GM12865 (cell line): Measurements from ENCODE around the gene ADAMTS6.

Experiments
- DNase-seq: peaks from one replicate; pipeline ENCODE4 v3.0.0; 2010; ENCODE audit warnings: low read depth
- H3K4me3 ChIP-seq: 2 replicates; pipeline ENCODE4 v1.5.1; 2011; ENCODE audit warnings: mild to moderate bottlenecking, low read depth, low read length, control low read depth
- CTCF ChIP-seq: IDR thresholded peaks from 2 replicates; pipeline ENCODE4 v1.5.1; 2011; ENCODE audit warnings: low read length, control low read depth, low read depth, inconsistent platforms; ENCODE audit not compliant: insufficient read depth; ENCODE audit errors: missing control alignments

Gene ADAMTS6

GRCh38 chr5:65120371-65120967 lies 361.3 kb downstream of the ADAMTS6 start:
- no peak for DNase-seq
- TF ChIP-seq CTCF: no peak
- H3K4me3 ChIP-seq: no peak overlapping the region

- no peak for DNase-seq
- TF ChIP-seq CTCF: no peak
- no peak overlapping the region for H3K4me3 ChIP-seq
Measured at GRCh38 chr5:65117525-65117924, 364.2 kb downstream of the ADAMTS6 start.

- no peak for TF ChIP-seq CTCF
- H3K4me3 ChIP-seq: no peak overlapping the region
- DNase-seq: no peak
Measured at GRCh38 chr5:65113771-65114170, 367.9 kb downstream of the ADAMTS6 start.

- no peak for TF ChIP-seq CTCF
- no peak for DNase-seq
- no peak overlapping the region for H3K4me3 ChIP-seq
Measured at GRCh38 chr5:65111961-65112658, 369.6 kb downstream of the ADAMTS6 start.

- no peak for TF ChIP-seq CTCF
- no peak overlapping the region for H3K4me3 ChIP-seq
- no peak for DNase-seq
Measured at GRCh38 chr5:65108786-65109743, 372.7 kb downstream of the ADAMTS6 start.

- H3K4me3 ChIP-seq: no peak overlapping the region
- no peak for TF ChIP-seq CTCF
- peak; percentile 57 for DNase-seq
Measured at GRCh38 chr5:65105301-65105700, 376.4 kb downstream of the ADAMTS6 start.
